Measurements from ENCODE around the gene CBLC. TPM values are rescaled to one million over a fixed set of nuclear protein-coding genes. Genes with fewer than 3 reads are reported as not detected.
"Not testable (repeated sequence)": the region's sequence is repeated elsewhere in the genome, so short reads cannot be mapped to it uniquely, and the experiment has no call there.

CBLC gene
- polyA plus RNA-seq, 1 of the 3 experiments (the other 2 are of a cell fraction) = not detected

DNA sequence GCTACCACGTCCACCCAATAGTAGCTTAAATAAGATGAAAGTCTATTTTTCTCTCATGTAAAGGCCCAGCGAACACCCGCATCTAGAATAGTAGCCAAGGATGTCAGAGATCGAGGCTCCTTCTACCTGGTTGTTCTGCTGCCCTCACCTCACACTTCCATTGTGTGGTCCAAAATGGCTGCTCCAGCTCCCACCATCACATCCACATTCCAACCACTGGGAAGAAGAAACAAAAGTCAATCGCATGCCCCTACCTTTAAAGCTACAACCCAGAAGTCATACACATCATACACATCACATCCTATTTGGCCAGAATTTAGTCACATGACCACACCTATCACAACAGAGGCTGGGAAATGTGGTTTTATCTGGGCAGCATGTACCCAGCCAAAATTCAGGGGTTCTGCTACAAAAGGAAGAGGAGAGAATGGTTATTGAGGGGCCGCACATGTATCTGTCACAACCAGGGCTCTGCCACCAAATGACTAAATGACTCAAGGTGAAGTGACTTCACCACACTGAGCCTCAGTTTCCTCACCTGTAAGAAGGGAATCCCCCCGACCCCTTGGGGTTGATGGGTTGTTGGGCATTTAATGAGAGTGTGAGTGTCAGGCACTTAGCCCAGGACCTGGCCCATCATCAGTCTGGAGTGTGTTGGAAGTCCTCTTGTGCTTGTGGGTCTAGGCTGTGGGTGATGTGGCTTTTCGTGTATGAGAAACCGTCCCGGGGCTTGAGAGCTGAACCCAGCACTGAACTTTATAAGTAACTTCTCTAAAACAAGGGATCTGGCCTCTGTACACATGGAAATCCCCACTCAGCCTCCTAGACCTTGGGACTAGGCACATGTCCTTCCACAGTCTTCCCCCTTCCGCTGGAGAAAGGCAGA lies 10.2 kb upstream of the CBLC start:
- CTCF ChIA-PET = interaction anchor here (1.0 to 17.6 kb wide), 6 partner anchors 10 to 197 kb away, joined by 4 to 598 read pairs (median 6); no protein-coding TSS in a partner anchor
- 63% methylated on average over 11 of the region's 11 CpGs for WGBS (ENCODE audit: low lambda C conversion rate)
- Histone ChIP-seq H3K4me1 (ENCODE audit: control insufficient read depth in 1 of 2, insufficient read depth in 2 of 2, low read depth in 1 of 2, low read length in 1 of 2) (no peaks in the 10 kb centered on the region), H3K9me2 (no peaks in the 10 kb centered on the region), H4K20me1 (ENCODE audit: insufficient read depth) (no peaks in the 10 kb centered on the region), H3K36me3 (replicated peaks in 1 of 2; ENCODE audit: control insufficient read depth in 1 of 2, insufficient read depth in 2 of 2, low read length in 1 of 2) (no peaks in the 10 kb centered on the region), H3K9me3 (no peaks in the 10 kb centered on the region), H3K27me3 (ENCODE audit: insufficient read depth) (no peaks in the 10 kb centered on the region), H3K4me3 (ENCODE audit: low read depth in 2 of 2, low read length in 1 of 2) (no peak overlapping the region), H3F3A (replicated peaks; ENCODE audit: insufficient read depth) (peaks cover 16% of the 10 kb centered on the region), H3K9ac (no peak overlapping the region), H3K4me2 (no peak overlapping the region), H3K79me2 (ENCODE audit: insufficient read depth) (no peaks in the 10 kb centered on the region), H2AFZ (ENCODE audit: low read depth) (no peak overlapping the region), H3K27ac (ENCODE audit: low read depth in 2 of 2, low read length in 1 of 2) (no peak overlapping the region)
- DNase-seq = no peak
- no peak for TF ChIP-seq POLR2AphosphoS5 (IDR thresholded peaks at IDR 0.05; ENCODE audit: low read depth, low read length)
- no peak for TF ChIP-seq NRF1 (IDR thresholded peaks at IDR 0.05; ENCODE audit: low read depth, low read length)
- TF ChIP-seq EP300 (IDR thresholded peaks at IDR 0.05; ENCODE audit: borderline replicate concordance in 1 of 2, low read depth in 1 of 2, low read length in 1 of 2) = no peak
- POLR2A ChIA-PET = no interaction called here

DNA sequence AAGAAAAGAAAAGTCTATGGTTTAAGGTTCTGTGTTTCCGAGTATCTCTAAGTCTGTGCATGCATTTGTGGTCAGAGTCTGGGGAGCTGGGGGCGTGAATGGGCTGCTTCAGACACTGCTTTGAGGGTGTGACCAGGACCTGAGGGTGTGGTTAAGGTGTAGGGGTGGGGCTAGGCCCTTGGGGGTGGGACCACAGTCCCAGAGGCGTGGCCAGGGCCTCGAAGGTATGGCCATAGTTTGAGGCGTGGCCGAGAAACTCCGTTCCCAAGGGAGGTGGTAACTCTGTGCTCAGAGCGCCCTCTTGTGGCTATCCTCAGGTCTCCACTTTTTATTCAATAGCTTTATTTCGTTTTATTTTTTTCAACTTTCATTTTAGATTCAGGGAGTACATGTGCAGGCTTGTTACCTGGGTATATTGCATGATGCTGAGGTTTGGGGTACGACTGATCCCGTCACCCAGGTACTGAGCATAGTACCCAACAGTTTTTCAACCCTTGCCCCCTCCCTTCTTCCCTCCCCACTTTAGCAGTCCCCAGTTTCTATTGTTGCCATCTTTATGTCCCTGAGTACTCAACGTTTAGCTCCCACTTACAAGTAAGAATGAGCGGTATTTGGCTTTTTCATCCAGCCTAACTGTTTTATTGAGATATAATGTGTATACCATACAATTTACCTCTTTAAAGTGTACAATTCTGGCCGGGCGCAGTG lies 7.0 kb upstream of the CBLC start:
- POLR2A ChIA-PET = interaction anchor here (0.8 kb wide), 1 partner anchor 47 kb away, joined by 3 read pairs; no protein-coding TSS in a partner anchor
- Histone ChIP-seq H4K20me1 (ENCODE audit: insufficient read depth) (no peaks in the 10 kb centered on the region), H3K36me3 (replicated peaks in 1 of 2; ENCODE audit: control insufficient read depth in 1 of 2, insufficient read depth in 2 of 2, low read length in 1 of 2) (no peaks in the 10 kb centered on the region), H3K79me2 (ENCODE audit: insufficient read depth) (no peaks in the 10 kb centered on the region), H3F3A (replicated peaks; ENCODE audit: insufficient read depth) (peaks cover 12% of the 10 kb centered on the region), H3K4me3 (ENCODE audit: low read depth in 2 of 2, low read length in 1 of 2) (no peak overlapping the region; a peak in 1 of 4 replicates), H3K9me3 (no peaks in the 10 kb centered on the region), H3K27ac (ENCODE audit: low read depth in 2 of 2, low read length in 1 of 2) (no peak overlapping the region), H3K4me2 (peak overlapping the region; percentile 62), H3K27me3 (ENCODE audit: insufficient read depth) (no peaks in the 10 kb centered on the region), H3K9me2 (no peaks in the 10 kb centered on the region), H2AFZ (ENCODE audit: low read depth) (peak overlapping the region; percentile 82), H3K9ac (no peak overlapping the region), H3K4me1 (ENCODE audit: control insufficient read depth in 1 of 2, insufficient read depth in 2 of 2, low read depth in 1 of 2, low read length in 1 of 2) (peaks cover 0 to 6% of the 10 kb centered on the region in 2 experiments; a peak in 1 of 4 replicates)
- CTCF ChIA-PET = interaction anchor here (0.5 to 17.6 kb wide), 46 partner anchors 9 to 206 kb away, joined by 3 to 598 read pairs (median 6); partner anchors contain the start of gene BCAM
- TF ChIP-seq SMC3 (IDR thresholded peaks at IDR 0.05; ENCODE audit: low read depth, low read length) (peak; percentile 93), RAD21 (IDR thresholded peaks at IDR 0.05; ENCODE audit: low read length) (peak; percentile 94)
- TF ChIP-seq, protein P1, sequence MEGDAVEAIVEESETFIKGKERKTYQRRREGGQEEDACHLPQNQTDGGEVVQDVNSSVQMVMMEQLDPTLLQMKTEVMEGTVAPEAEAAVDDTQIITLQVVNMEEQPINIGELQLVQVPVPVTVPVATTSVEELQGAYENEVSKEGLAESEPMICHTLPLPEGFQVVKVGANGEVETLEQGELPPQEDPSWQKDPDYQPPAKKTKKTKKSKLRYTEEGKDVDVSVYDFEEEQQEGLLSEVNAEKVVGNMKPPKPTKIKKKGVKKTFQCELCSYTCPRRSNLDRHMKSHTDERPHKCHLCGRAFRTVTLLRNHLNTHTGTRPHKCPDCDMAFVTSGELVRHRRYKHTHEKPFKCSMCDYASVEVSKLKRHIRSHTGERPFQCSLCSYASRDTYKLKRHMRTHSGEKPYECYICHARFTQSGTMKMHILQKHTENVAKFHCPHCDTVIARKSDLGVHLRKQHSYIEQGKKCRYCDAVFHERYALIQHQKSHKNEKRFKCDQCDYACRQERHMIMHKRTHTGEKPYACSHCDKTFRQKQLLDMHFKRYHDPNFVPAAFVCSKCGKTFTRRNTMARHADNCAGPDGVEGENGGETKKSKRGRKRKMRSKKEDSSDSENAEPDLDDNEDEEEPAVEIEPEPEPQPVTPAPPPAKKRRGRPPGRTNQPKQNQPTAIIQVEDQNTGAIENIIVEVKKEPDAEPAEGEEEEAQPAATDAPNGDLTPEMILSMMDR (IDR thresholded peaks at IDR 0.05) = peak; percentile 87
- TF ChIP-seq, protein P2, sequence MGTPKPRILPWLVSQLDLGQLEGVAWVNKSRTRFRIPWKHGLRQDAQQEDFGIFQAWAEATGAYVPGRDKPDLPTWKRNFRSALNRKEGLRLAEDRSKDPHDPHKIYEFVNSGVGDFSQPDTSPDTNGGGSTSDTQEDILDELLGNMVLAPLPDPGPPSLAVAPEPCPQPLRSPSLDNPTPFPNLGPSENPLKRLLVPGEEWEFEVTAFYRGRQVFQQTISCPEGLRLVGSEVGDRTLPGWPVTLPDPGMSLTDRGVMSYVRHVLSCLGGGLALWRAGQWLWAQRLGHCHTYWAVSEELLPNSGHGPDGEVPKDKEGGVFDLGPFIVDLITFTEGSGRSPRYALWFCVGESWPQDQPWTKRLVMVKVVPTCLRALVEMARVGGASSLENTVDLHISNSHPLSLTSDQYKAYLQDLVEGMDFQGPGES (IDR thresholded peaks at IDR 0.05; ENCODE audit: low read depth, low read length) = no peak
- DNase-seq = peak; percentile 94
- WGBS (ENCODE audit: low lambda C conversion rate) = 11% methylated on average over 15 of the region's 15 CpGs

DNA sequence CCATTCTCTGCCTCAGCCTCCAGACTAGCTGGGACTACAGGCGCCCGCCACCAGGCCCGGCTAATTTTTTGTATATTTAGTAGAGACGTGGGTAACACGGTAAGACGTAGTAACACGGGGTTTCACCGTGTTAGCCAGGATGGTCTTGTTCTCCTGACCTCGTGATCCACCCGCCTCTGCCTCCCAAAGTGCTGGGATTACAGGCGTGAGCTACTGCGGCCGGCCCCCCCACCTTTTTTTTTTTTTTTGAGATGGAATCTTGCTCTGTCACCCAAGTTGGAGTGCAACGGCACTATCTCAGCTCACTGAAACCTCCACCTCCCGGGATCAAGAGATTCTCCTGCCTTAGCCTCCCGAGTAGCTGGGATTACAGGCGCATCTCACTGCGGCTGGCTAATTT lies 5.5 kb upstream of the CBLC start:
- H3K4me3 ChIP-seq (ENCODE audit: low read depth in 2 of 2, low read length in 1 of 2); H3K4me1 ChIP-seq (ENCODE audit: control insufficient read depth in 1 of 2, insufficient read depth in 2 of 2, low read depth in 1 of 2, low read length in 1 of 2); POLR2A ChIA-PET; H2AFZ ChIP-seq (ENCODE audit: low read depth); H3K36me3 ChIP-seq (replicated peaks in 1 of 2; ENCODE audit: control insufficient read depth in 1 of 2, insufficient read depth in 2 of 2, low read length in 1 of 2); H4K20me1 ChIP-seq (ENCODE audit: insufficient read depth); H3K9me3 ChIP-seq; H3K9ac ChIP-seq; H3K27me3 ChIP-seq (ENCODE audit: insufficient read depth); H3K79me2 ChIP-seq (ENCODE audit: insufficient read depth); H3K4me2 ChIP-seq; DNase-seq; H3K27ac ChIP-seq (ENCODE audit: low read depth in 2 of 2, low read length in 1 of 2); H3K9me2 ChIP-seq: not testable (repeated sequence)
- CTCF ChIA-PET = interaction anchor here (0.5 to 17.6 kb wide), 10 partner anchors 8 to 211 kb away, joined by 3 to 598 read pairs (median 24); no protein-coding TSS in a partner anchor
- 67% methylated on average over 18 of the region's 18 CpGs for WGBS (ENCODE audit: low lambda C conversion rate)
- H3F3A ChIP-seq (replicated peaks; ENCODE audit: insufficient read depth) = peaks cover 12% of the 10 kb centered on the region

Measured in SK-N-SH (cell line).